Fibroblast of lung (primary cell): ENCODE data around the gene MICA. TPM values are rescaled to one million over a fixed set of nuclear protein-coding genes. Genes with fewer than 3 reads are reported as not detected.
A peak's percentile ranks its signal among the peaks of the same experiment; 100 is the strongest.

Experiments
- DNase-seq, 2 donors: peaks; one replicate each; pipeline versions ENCODE4 v3.0.0 to v3.0.0-alpha.2; 2010; ENCODE audit warnings: low read depth in 2 of 2
- H2AFZ ChIP-seq: 2 replicates; pipeline ENCODE4 v1.5.1; 2012; ENCODE audit warnings: low read length, control low read depth, inconsistent platforms
- H3K27ac ChIP-seq: 2 replicates; pipeline ENCODE4 v1.5.1; 2011; ENCODE audit warnings: low read length, control low read depth; ENCODE audit not compliant: insufficient read depth
- H3K27me3 ChIP-seq: 2 replicates; pipeline ENCODE4 v1.5.1; 2011; ENCODE audit warnings: mild to moderate bottlenecking, low read length; ENCODE audit not compliant: control insufficient read depth, insufficient read depth
- H3K36me3 ChIP-seq: 2 replicates; pipeline ENCODE4 v1.5.1; 2011; ENCODE audit warnings: low read length; ENCODE audit not compliant: control insufficient read depth, insufficient read depth
- H3K4me1 ChIP-seq: 2 replicates; pipeline ENCODE4 v1.5.1; 2011; ENCODE audit warnings: low read length; ENCODE audit not compliant: control insufficient read depth, insufficient read depth; ENCODE audit errors: extremely low read depth
- H3K4me2 ChIP-seq: 2 replicates; pipeline ENCODE4 v1.5.1; 2011; ENCODE audit warnings: low read length, control low read depth; ENCODE audit not compliant: insufficient read depth; ENCODE audit errors: extremely low read depth
- H3K4me3 ChIP-seq, 4 experiments: fragments of 200-600 bp in 1 of 4; sonication (generic) in 1 of 4; replicated peaks in 1 of 4; 2 replicates each; pipeline ENCODE4 v1.5.1; 2011 to 2016; ENCODE audit warnings: low read length in 4 of 4, low read depth in 3 of 4, mild to moderate bottlenecking in 3 of 4, control low read depth in 2 of 4, inconsistent platforms in 1 of 4, mixed read lengths in 1 of 4; ENCODE audit not compliant: insufficient read depth in 1 of 4; ENCODE audit errors: control extremely low read depth in 1 of 4
- H3K79me2 ChIP-seq: 2 replicates; pipeline ENCODE4 v1.5.1; 2012; ENCODE audit warnings: mild to moderate bottlenecking, low read length, inconsistent platforms; ENCODE audit not compliant: control insufficient read depth, insufficient read depth
- H3K9ac ChIP-seq: 2 replicates; pipeline ENCODE4 v1.5.1; 2011; ENCODE audit warnings: mild to moderate bottlenecking, low read length, control low read depth; ENCODE audit not compliant: insufficient read depth
- H3K9me3 ChIP-seq: 2 replicates; pipeline ENCODE4 v1.5.1; 2012; ENCODE audit warnings: low read depth, low read length; ENCODE audit not compliant: control insufficient read depth, insufficient read depth
- H4K20me1 ChIP-seq: 2 replicates; pipeline ENCODE4 v1.5.1; 2011; ENCODE audit warnings: low read length; ENCODE audit not compliant: control insufficient read depth, insufficient read depth; ENCODE audit errors: extremely low read depth
- EZH2 ChIP-seq: IDR thresholded peaks from 2 replicates; pipeline ENCODE4 v1.5.1; 2012; ENCODE audit warnings: low read length, control low read depth, mild to moderate bottlenecking; ENCODE audit errors: missing control alignments
- polyA plus RNA-seq, 2 donors: library from polyadenylated mRNA; depleted of rRNA in 1 of 2; stranded (reverse) in 1 of 2; unstranded in 1 of 2; fragments of >200 nt; gene quantifications; 2 replicates each; pipeline ENCODE4 v1.2.1, GENCODE V29; 2011 to 2012; ENCODE audit warnings: missing spikeins in 1 of 2
- total RNA-seq: library from RNA; depleted of rRNA; stranded (reverse); fragments of >200 nt; gene quantifications from 2 replicates; pipeline ENCODE4 v1.2.1, GENCODE V29; 2014
- TF ChIP-seq, protein P1 (sequence below), 2 donors: IDR thresholded peaks in 1 of 2; conservative IDR thresholded peaks in 1 of 2; 1 replicate in 1 of 2; 2 replicates in 1 of 2; pipeline ENCODE4 v1.5.1; 2011 to 2012; ENCODE audit warnings: low read length in 2 of 2, control low read depth in 1 of 2, inconsistent platforms in 1 of 2, low read depth in 1 of 2, mild to moderate bottlenecking in 1 of 2

MICA gene
- total and polyA plus RNA-seq, 2 donors (not counting 1 experiment from before 2014, with no cell fraction given), result 54.2 to 85.2 TPM

DNA sequence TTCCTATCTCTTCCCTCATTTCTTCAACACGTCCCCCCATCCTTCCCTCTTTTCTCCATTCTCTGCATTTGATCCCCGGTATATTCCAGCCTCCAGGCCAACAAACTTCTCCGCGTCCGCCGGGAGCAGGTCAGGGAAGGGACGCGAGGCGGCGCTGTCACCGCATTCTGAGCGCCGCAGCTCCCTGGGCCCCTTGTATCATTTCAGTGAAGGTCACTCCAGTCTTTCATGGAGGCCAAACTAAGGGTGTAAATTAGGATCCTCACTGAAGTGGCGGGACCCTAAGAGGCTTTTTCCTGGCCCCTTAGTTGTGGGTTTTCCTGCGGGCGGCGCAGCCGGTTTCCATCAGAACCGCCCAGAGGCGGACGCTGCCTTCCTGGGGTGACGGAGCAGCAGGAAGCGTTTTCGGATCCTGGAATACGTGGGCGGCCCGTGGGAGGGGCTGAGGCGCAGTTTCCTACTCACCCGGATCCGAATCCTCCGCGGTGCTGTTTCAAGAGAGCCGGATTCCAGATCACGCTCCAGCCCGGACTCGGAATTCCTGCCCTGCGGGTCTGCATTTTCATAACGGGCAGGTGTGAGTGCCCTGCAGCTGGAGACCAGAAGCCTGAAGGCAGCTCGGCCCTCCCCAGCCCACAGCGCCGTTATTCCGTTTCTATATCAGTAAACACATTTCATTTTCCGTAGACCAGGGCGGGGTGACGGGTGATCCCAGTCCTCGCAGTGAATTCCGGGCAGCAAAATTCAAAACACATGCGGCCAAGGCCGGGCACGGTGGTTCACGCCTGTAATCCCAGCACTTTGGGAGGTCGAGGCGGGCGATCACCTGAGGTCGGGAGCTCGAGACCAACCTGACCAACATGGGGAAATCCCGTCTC is 3.6 kb upstream of the MICA start:
- H3K79me2 ChIP-seq, result peaks cover 45% of the 10 kb centered on the region
- peak overlapping the region; percentile 84 to 94 (median 90) for H3K4me3 ChIP-seq
- no peaks in the 10 kb centered on the region for H3K27me3 ChIP-seq
- no peak for TF ChIP-seq EZH2
- TF ChIP-seq, protein P1, sequence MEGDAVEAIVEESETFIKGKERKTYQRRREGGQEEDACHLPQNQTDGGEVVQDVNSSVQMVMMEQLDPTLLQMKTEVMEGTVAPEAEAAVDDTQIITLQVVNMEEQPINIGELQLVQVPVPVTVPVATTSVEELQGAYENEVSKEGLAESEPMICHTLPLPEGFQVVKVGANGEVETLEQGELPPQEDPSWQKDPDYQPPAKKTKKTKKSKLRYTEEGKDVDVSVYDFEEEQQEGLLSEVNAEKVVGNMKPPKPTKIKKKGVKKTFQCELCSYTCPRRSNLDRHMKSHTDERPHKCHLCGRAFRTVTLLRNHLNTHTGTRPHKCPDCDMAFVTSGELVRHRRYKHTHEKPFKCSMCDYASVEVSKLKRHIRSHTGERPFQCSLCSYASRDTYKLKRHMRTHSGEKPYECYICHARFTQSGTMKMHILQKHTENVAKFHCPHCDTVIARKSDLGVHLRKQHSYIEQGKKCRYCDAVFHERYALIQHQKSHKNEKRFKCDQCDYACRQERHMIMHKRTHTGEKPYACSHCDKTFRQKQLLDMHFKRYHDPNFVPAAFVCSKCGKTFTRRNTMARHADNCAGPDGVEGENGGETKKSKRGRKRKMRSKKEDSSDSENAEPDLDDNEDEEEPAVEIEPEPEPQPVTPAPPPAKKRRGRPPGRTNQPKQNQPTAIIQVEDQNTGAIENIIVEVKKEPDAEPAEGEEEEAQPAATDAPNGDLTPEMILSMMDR (conservative IDR thresholded peaks at IDR 0.05 in 1 of 2, IDR thresholded peaks at IDR 0.05 in 1 of 2; ENCODE audit: low read depth in 1 of 2, low read length in 2 of 2), result peak; percentile 91 to 93
- H3K27ac ChIP-seq, result peak overlapping the region; percentile 96
- H2AFZ ChIP-seq, result peak overlapping the region; percentile 90
- peaks cover 7% of the 10 kb centered on the region for H3K4me1 ChIP-seq
- peak overlapping the region; percentile 72 for H3K4me2 ChIP-seq
- DNase-seq, result peak; percentile 89 to 92
- no peaks in the 10 kb centered on the region for H3K9me3 ChIP-seq
- H4K20me1 ChIP-seq, result no peaks in the 10 kb centered on the region
- no peaks in the 10 kb centered on the region for H3K36me3 ChIP-seq
- peak overlapping the region; percentile 82 for H3K9ac ChIP-seq

GRCh38 chr6:31400467-31401289 is 2.7 kb upstream of the MICA start:
- Histone ChIP-seq H3K4me2 (peak overlapping the region; percentile 79), H3K9ac (peak overlapping the region; percentile 82), H3K36me3 (no peaks in the 10 kb centered on the region), H3K27me3 (no peaks in the 10 kb centered on the region), H3K79me2 (peaks cover 50% of the 10 kb centered on the region), H3K4me1 (peaks cover 7% of the 10 kb centered on the region), H4K20me1 (peaks cover under 1% of the 10 kb centered on the region), H3K4me3 (peak overlapping the region; percentile 84 to 94 (median 90)), H2AFZ (no peak overlapping the region), H3K27ac (peak overlapping the region; percentile 96), H3K9me3 (no peaks in the 10 kb centered on the region)
- peak; percentile 53 to 64 for DNase-seq
- no peak for TF ChIP-seq EZH2
- TF ChIP-seq, protein P1 (conservative IDR thresholded peaks at IDR 0.05 in 1 of 2, IDR thresholded peaks at IDR 0.05 in 1 of 2; ENCODE audit: low read depth in 1 of 2, low read length in 2 of 2), result no peak

- H3K4me1 ChIP-seq, result peaks cover 4% of the 10 kb centered on the region
- TF ChIP-seq, protein P1 (conservative IDR thresholded peaks at IDR 0.05 in 1 of 2, IDR thresholded peaks at IDR 0.05 in 1 of 2; ENCODE audit: low read depth in 1 of 2, low read length in 2 of 2), result no peak
- TF ChIP-seq EZH2, result no peak
- H3K27ac ChIP-seq, result peak overlapping the region; percentile 96
- H3K4me3 ChIP-seq, result peak overlapping the region; percentile 84 to 94 (median 90)
- peaks cover 2% of the 10 kb centered on the region for H4K20me1 ChIP-seq
- H3K4me2 ChIP-seq, result peak overlapping the region; percentile 79
- H3K36me3 ChIP-seq, result no peaks in the 10 kb centered on the region
- H3K9ac ChIP-seq, result peak overlapping the region; percentile 82
- H3K79me2 ChIP-seq, result peaks cover 58% of the 10 kb centered on the region
- H3K9me3 ChIP-seq, result no peaks in the 10 kb centered on the region
- DNase-seq, result peak; percentile 76 to 87
- H2AFZ ChIP-seq, result no peak overlapping the region
- H3K27me3 ChIP-seq, result no peaks in the 10 kb centered on the region
Observed at GRCh38 chr6:31401403-31401802, 2.0 kb upstream of the MICA start.
